Cardiac muscle cell (in vitro differentiated cells and primary cell): Measurements from ENCODE around the gene HOXD8. TPM values are rescaled to one million over a fixed set of nuclear protein-coding genes. Genes with fewer than 3 reads are reported as not detected.

Experiments used
- DNase-seq, 2 donors: peaks; one replicate each; pipeline versions ENCODE4 v3.0.0 to v3.0.0-alpha.2; 2010 to 2017; ENCODE audit warnings: low read depth in 1 of 2, low spot score in 1 of 2
- H3K27ac ChIP-seq: fragments of 200-600 bp; sonication (generic); 2 replicates; pipeline ENCODE4 v1.5.1; 2016
- H3K27me3 ChIP-seq: fragments of 200-600 bp; sonication (generic); 2 replicates; pipeline ENCODE4 v1.6.0; 2016; ENCODE audit warnings: control low read depth
- H3K36me3 ChIP-seq: fragments of 200-600 bp; sonication (generic); 2 replicates; pipeline ENCODE4 v1.5.1; 2016; ENCODE audit warnings: control low read depth
- H3K4me1 ChIP-seq: fragments of 200-600 bp; sonication (generic); 2 replicates; pipeline ENCODE4 v1.8.1; 2017; ENCODE audit warnings: low read depth, mild to moderate bottlenecking, mixed run types
- H3K4me3 ChIP-seq: fragments of 200-600 bp; sonication (generic); 2 replicates; pipeline ENCODE4 v1.5.1; 2016; ENCODE audit warnings: mild to moderate bottlenecking
- H3K9me3 ChIP-seq: fragments of 200-600 bp; sonication (generic); 2 replicates; pipeline ENCODE4 v1.5.1; 2017; ENCODE audit warnings: low read depth, mild to moderate bottlenecking, control low read depth
- polyA plus RNA-seq: library from polyadenylated mRNA; unstranded; fragments of >200 nt; fragmentation: Nextera tagmentation; extraction: Ambion mirVana; gene quantifications from 2 replicates; pipeline ENCODE4 v1.2.1, GENCODE V29; 2016
- total RNA-seq: library from RNA; depleted of rRNA; stranded (reverse); fragments of >200 nt; gene quantifications from 2 replicates; pipeline ENCODE4 v1.2.3, GENCODE V29; 2016
- TF ChIP-seq, protein P1 (sequence below): IDR thresholded peaks from 2 replicates; pipeline ENCODE4 v1.5.1; 2012; ENCODE audit warnings: low read depth, mild to moderate bottlenecking, low read length

HOXD8 gene
- total and polyA plus RNA-seq, 2 experiments from 2014 or later = not detected

DNA sequence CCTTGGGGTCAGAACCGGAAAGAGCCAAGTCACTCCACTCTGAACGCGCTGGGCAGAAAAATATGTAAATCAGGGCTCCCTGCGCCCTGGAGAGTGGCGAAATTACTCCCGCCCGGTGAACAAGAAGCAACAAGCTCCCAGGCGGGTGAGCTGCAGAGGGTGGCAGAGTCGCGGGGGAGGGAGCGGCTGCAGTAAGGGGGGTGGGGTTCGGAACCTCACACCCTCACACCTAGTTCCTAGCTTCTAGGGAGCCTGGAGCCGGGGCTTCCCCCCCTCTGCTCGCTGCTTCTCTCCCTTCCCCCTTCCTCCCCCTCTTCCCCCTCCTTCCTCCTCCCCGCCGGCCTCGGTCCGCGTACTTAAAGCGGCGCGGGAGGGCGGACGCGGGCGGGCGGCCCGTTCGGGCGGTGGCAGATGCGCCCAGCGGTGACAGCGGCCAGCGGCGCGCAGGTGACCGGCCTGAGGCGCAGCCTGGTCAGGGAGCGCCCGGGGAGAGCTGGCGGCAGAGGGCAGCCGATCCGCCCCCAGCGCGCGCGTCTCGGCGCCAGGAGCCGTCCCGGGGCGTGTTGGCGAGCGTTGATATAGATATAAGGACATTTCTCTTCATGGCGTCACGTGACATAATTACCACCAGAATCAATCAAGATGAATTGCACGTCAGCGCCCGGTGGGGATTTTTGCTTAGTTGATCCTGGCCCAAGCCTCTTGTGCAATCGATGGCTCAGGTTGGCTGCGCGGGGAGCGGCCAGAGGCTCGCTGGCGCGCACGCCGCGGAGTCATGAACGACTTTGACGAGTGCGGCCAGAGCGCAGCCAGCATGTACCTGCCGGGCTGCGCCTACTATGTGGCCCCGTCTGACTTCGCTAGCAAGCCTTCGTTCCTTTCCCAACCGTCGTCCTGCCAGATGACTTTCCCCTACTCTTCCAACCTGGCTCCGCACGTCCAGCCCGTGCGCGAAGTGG is 22.6 kb upstream of the HOXD8 start, which contains the start of gene HOXD11:
Gene HOXD11 (plus strand): TSS at position 700 of the 959 bp plus-strand sequence. CDS start 76 bp downstream, at position 776.
- H3K4me1 ChIP-seq = peaks cover 5% of the 10 kb centered on the region
- H3K27ac ChIP-seq = no peak within 1 kb of the TSS
- peaks cover 99% of the 10 kb centered on the region for H3K27me3 ChIP-seq
- peak within 1 kb of the TSS; percentile 13 for H3K4me3 ChIP-seq
- TF ChIP-seq, protein P1, sequence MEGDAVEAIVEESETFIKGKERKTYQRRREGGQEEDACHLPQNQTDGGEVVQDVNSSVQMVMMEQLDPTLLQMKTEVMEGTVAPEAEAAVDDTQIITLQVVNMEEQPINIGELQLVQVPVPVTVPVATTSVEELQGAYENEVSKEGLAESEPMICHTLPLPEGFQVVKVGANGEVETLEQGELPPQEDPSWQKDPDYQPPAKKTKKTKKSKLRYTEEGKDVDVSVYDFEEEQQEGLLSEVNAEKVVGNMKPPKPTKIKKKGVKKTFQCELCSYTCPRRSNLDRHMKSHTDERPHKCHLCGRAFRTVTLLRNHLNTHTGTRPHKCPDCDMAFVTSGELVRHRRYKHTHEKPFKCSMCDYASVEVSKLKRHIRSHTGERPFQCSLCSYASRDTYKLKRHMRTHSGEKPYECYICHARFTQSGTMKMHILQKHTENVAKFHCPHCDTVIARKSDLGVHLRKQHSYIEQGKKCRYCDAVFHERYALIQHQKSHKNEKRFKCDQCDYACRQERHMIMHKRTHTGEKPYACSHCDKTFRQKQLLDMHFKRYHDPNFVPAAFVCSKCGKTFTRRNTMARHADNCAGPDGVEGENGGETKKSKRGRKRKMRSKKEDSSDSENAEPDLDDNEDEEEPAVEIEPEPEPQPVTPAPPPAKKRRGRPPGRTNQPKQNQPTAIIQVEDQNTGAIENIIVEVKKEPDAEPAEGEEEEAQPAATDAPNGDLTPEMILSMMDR = no peak
- no peaks in the 10 kb centered on the region for H3K9me3 ChIP-seq
- H3K36me3 ChIP-seq = no peaks in the 10 kb centered on the region
- peak in 1 of 2 donors; percentile 28 for DNase-seq

DNA sequence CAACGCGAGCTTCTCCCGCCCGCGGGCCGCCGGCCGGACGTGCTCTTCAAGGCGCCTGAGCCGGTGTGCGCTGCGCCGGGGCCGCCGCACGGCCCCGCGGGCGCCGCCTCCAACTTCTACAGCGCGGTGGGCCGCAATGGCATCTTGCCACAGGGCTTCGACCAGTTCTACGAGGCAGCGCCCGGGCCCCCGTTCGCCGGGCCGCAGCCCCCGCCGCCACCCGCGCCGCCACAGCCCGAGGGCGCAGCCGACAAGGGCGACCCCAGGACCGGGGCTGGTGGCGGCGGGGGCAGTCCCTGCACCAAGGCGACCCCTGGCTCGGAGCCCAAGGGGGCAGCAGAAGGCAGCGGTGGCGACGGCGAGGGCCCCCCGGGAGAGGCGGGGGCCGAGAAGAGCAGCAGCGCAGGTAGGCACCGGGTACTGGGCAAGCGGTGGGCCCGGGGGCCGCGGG is 21.7 kb upstream of the HOXD8 start:
- H3K36me3 ChIP-seq = no peaks in the 10 kb centered on the region
- no peak for DNase-seq
- peaks cover 5% of the 10 kb centered on the region for H3K4me1 ChIP-seq
- H3K27ac ChIP-seq = no peak overlapping the region
- no peaks in the 10 kb centered on the region for H3K9me3 ChIP-seq
- H3K4me3 ChIP-seq = no peak overlapping the region
- TF ChIP-seq, protein P1 = no peak
- peaks cover 99% of the 10 kb centered on the region for H3K27me3 ChIP-seq

DNA sequence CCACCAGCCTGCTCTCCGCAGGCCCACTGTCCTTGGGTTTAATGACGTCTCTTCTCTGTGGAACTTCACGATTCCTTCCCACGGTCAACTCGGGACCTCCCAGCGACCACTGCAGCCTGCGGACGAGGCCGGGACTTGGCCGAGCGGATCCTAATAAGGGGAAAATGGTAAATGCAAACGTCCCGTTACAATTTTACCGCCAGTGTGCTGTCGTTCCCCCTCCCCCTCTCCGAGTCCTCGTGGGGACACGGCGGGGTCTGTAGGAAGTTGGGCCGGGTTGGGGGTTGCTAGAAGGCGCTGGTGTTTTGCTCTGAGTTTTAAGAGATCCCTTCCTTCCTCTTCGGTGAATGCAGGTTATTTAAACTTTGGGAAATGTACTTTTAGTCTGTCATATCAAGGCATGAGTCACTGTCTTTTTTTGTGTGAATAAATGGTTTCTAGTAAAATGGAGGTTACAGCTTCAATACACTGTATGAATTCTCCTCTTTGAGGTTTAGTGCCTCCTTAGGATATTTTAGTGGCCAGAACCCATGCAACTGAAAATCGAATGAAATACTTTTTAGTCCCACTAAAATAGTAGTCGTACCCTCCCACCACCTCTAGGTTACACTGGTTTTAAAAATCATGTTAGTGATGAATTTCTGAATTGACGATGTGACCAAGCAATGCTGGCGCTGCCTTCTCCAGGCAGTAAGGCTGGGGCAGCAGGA is 20.2 kb upstream of the HOXD8 start:
- Histone ChIP-seq H3K36me3 (no peaks in the 10 kb centered on the region), H3K4me3 (no peak overlapping the region), H3K27me3 (peaks cover 99% of the 10 kb centered on the region), H3K9me3 (no peaks in the 10 kb centered on the region), H3K4me1 (peaks cover 3% of the 10 kb centered on the region), H3K27ac (no peak overlapping the region)
- TF ChIP-seq, protein P1 = no peak
- no peak for DNase-seq

DNA sequence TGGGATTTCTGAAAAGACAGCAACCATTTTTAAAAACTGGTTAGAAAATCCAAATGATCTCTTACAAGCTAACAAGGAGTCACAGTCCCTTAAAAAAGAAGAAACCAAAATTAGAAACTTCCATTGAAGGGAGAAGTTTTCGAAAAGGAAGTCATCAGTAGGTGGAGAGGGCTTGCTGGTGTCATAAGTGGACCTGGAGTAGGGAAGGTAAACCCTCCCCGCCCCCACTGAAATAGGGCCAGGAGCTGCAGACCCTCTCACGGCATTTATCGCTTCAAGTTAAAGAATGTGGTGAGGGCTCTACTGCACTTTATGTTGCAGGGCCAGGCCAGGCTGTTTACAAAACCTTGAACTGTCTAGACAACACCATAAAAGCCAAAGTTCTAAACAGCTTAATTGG is 19.6 kb upstream of the HOXD8 start:
- Histone ChIP-seq H3K9me3 (no peaks in the 10 kb centered on the region), H3K4me1 (peaks cover 2% of the 10 kb centered on the region), H3K27ac (no peak overlapping the region), H3K4me3 (no peak overlapping the region), H3K36me3 (no peaks in the 10 kb centered on the region), H3K27me3 (peaks cover 99% of the 10 kb centered on the region)
- TF ChIP-seq, protein P1 = no peak
- DNase-seq = no peak

DNA sequence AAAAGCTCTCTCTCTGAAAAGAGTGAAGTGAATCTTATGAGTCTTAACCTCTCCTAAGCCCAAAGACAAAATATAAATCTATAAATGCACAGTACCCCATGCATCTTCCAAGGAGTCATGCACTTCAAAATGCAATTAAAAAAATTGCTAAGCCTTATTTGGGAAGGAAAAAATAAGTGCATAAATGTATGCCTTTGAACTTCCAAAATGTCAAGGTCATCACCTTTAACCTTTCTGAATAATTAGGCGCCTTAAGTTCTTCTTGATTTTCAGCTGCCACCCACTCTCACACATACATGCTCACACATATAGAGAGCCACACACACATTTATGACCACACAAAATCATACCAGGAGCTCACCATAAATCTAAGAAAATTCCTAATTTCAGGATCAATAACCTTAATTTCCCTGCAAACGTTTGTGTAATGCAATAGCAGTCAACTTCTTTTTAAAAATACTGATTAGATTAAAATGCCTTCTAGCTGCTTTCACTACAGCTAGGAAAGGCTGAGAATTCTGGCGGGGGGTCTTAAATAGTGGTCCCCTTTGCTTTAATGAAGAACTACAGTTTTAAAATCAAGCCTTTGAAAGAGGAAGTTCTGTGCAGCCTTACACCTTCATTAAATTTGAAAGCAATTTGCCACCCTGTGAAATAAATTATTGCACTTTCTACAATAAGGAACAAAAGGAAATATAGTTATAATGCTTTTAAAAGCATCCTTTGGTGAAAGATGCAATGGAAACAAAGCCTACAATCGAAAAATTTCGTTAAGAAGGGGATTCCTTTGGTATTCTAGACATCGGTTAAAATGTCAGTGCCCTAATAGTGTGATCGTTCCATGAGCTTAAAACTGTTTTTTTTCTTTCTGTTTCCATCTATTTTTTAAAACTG is 18.8 kb upstream of the HOXD8 start:
- no peak for DNase-seq
- Histone ChIP-seq H3K9me3 (no peaks in the 10 kb centered on the region), H3K4me3 (no peak overlapping the region), H3K27me3 (peaks cover 99% of the 10 kb centered on the region), H3K36me3 (no peaks in the 10 kb centered on the region), H3K4me1 (peaks cover 2% of the 10 kb centered on the region), H3K27ac (no peak overlapping the region)
- TF ChIP-seq, protein P1 = no peak
